Tibial nerve (tissue), 4 donors: ENCODE results near the gene CILP2. TPM values are rescaled to one million over a fixed set of nuclear protein-coding genes. Genes with fewer than 3 reads are reported as not detected.

Experiments
- DNase-seq, 2 donors: peaks; one replicate each; pipeline ENCODE4 v3.0.0-alpha.2; 2019; ENCODE audit warnings: low spot score in 2 of 2
- H3K27ac ChIP-seq, 4 donors: fragments of 200-600 bp; sonication (generic) in 3 of 4; one replicate each; pipeline ENCODE4 v1.5.1; 2017 to 2019; ENCODE audit warnings: mild to moderate bottlenecking in 1 of 4
- H3K27me3 ChIP-seq, 2 donors: fragments of 200-600 bp; sonication (generic) in 1 of 2; one replicate each; pipeline versions ENCODE4 v1.5.1 to v1.6.0; 2017 to 2019
- H3K36me3 ChIP-seq, 3 donors: fragments of 200-600 bp; sonication (generic); one replicate each; pipeline ENCODE4 v1.5.1; 2018 to 2019
- H3K4me1 ChIP-seq, 4 donors: fragments of 200-600 bp; sonication (generic) in 3 of 4; one replicate each; pipeline ENCODE4 v1.5.1; 2017 to 2019
- H3K4me3 ChIP-seq, 4 donors: fragments of 200-600 bp; sonication (generic) in 3 of 4; one replicate each; pipeline ENCODE4 v1.5.1; 2017 to 2019; ENCODE audit warnings: mild to moderate bottlenecking in 1 of 4, moderate library complexity in 1 of 4
- H3K9me3 ChIP-seq, 4 donors: fragments of 200-600 bp; sonication (generic) in 3 of 4; one replicate each; pipeline ENCODE4 v1.5.1; 2017 to 2019
- EP300 ChIP-seq, 2 donors: sonication (generic); formaldehyde crosslinking; IDR thresholded peaks; one replicate each; pipeline ENCODE4 v1.6.1; 2017; ENCODE audit warnings: antibody characterized with exemption in 2 of 2, mild to moderate bottlenecking in 1 of 2
- POLR2A ChIP-seq, 2 donors: fragments of 450-650 bp; IDR thresholded peaks; one replicate each; pipeline ENCODE4 v1.6.1; 2017; ENCODE audit warnings: antibody characterized with exemption in 2 of 2, mild to moderate bottlenecking in 2 of 2, moderate library complexity in 2 of 2
- WGBS, 2 donors: methylation state at CpG; one replicate each; pipeline ENCODE4 v1.1.5; 2018; 5-methylcytosine and 5-hydroxymethylcytosine counted together
- total RNA-seq, 4 donors: library from RNA; depleted of rRNA; stranded (reverse); fragments of >200 nt; gene quantifications; one replicate each; pipeline ENCODE4 v1.1.0, GENCODE V29; 2016
- TF ChIP-seq, protein P1 (sequence below), 5 experiments: fragments of 200-600 bp in 3 of 5; fragments of 450-650 bp in 2 of 5; sonication (generic) in 3 of 5; IDR thresholded peaks; one replicate each; pipeline ENCODE4 v1.5.1; 2016 to 2019; ENCODE audit warnings: antibody characterized with exemption in 5 of 5, mild to moderate bottlenecking in 3 of 5, moderate library complexity in 2 of 5

CILP2 gene
- total RNA-seq, 4 donors from 2014 or later, result 0.20 to 0.66 TPM; not detected in 2

DNA sequence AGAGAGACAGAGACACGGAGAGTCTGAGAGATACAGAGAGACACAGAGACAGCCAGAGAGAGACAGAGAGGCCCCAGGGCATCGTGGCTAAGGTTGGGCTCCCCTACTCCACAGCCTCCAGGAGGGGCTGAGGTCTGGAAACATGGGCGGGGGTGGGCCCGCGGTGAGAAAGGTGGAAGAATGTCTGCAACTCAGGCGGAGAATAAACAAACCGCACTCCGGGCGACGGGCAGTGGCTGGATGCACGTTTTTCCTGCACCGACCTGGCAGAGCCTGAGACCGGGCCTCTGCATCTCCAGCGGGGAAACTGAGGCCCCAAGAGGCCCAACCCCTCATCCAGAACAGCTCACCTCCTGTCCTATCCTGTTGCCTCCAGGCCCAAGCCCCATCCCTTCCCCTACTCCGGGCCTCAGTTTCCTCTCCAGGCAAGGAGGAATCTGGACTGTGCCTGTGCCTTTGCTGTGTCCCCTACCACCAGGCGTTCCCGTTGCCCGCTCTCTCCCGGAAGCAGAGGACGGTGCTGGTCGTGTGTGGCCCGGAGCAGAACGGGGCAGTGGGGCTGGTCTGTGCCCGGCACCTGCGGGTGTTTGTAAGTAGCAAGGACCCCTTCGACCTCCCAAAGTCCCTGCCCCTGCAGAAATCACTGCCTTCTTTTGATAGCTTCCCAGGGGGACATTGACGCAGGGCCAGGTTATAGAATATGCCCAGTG is 3.4 kb upstream of the CILP2 start:
- Histone ChIP-seq H3K9me3 (no peaks in the 10 kb centered on the region), H3K4me1 (peaks cover 0 to 39% (median 17%) of the 10 kb centered on the region in 4 donors), H3K27me3 (peaks cover 0 to 27% of the 10 kb centered on the region in 2 donors), H3K4me3 (no peak overlapping the region), H3K36me3 (peaks cover 0 to 9% (median 0%) of the 10 kb centered on the region in 3 donors), H3K27ac (no peak overlapping the region)
- no peak for DNase-seq
- TF ChIP-seq EP300 (IDR thresholded peaks at IDR 0.05) (no peak), POLR2A (IDR thresholded peaks at IDR 0.05) (no peak)
- TF ChIP-seq, protein P1, sequence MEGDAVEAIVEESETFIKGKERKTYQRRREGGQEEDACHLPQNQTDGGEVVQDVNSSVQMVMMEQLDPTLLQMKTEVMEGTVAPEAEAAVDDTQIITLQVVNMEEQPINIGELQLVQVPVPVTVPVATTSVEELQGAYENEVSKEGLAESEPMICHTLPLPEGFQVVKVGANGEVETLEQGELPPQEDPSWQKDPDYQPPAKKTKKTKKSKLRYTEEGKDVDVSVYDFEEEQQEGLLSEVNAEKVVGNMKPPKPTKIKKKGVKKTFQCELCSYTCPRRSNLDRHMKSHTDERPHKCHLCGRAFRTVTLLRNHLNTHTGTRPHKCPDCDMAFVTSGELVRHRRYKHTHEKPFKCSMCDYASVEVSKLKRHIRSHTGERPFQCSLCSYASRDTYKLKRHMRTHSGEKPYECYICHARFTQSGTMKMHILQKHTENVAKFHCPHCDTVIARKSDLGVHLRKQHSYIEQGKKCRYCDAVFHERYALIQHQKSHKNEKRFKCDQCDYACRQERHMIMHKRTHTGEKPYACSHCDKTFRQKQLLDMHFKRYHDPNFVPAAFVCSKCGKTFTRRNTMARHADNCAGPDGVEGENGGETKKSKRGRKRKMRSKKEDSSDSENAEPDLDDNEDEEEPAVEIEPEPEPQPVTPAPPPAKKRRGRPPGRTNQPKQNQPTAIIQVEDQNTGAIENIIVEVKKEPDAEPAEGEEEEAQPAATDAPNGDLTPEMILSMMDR (IDR thresholded peaks at IDR 0.05), result no peak
- 76 to 79% methylated on average over 27 of the region's 27 CpGs for WGBS, 2 donors

DNA sequence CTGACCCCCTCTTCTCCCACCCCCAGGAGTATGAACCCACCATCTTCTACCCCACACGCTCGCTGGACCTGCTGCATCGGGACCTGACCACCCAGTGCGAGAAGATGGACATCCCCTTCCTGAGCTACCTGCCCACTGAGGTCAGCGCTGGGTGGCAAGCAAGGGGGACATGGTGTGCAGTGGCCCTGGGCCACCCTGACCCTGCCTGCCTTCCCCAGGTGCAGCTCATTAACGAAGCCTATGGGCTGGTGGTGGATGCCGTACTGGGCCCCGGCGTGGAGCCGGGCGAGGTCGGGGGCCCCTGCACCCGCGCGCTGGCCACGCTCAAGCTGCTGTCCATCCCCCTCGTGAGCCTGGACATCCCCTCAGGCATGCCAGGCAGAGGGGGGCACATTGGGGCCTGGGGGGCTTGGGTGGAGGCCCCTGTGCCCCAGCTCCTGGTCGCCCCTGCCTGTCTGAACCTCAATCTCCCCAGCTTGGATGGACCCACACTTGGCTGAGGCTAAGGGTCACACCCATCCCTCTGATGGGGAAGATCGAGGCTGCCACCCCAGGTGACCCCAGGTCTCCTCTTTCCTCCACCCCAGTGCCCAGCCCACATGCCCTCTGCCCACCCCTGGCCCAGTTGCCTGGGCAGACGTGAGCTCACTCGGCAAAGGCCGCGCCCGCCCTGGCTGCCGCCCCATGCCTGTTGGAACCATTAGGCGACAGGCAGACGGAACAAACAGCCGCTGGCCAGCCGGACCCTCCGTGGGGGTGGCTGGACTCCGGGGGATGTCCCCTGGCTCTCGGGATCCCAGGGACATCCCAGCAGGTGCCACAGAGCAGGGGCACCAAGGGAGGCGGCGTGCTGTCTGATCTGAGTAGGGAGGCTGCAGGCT is 2.5 kb upstream of the CILP2 start:
- Histone ChIP-seq H3K4me3 (no peak overlapping the region), H3K27ac (no peak overlapping the region), H3K9me3 (peaks cover 0 to 5% (median 0%) of the 10 kb centered on the region in 4 donors), H3K4me1 (peaks cover 0 to 41% (median 20%) of the 10 kb centered on the region in 4 donors), H3K36me3 (peaks cover 0 to 9% (median 0%) of the 10 kb centered on the region in 3 donors), H3K27me3 (peaks cover 2 to 35% of the 10 kb centered on the region in 2 donors)
- WGBS, 2 donors, result 83 to 84% methylated on average over 20 to 25 of the region's 34 CpGs
- no peak for TF ChIP-seq EP300 (IDR thresholded peaks at IDR 0.05)
- TF ChIP-seq POLR2A (IDR thresholded peaks at IDR 0.05), result no peak
- TF ChIP-seq, protein P1 (IDR thresholded peaks at IDR 0.05), result no peak
- no peak for DNase-seq

DNA sequence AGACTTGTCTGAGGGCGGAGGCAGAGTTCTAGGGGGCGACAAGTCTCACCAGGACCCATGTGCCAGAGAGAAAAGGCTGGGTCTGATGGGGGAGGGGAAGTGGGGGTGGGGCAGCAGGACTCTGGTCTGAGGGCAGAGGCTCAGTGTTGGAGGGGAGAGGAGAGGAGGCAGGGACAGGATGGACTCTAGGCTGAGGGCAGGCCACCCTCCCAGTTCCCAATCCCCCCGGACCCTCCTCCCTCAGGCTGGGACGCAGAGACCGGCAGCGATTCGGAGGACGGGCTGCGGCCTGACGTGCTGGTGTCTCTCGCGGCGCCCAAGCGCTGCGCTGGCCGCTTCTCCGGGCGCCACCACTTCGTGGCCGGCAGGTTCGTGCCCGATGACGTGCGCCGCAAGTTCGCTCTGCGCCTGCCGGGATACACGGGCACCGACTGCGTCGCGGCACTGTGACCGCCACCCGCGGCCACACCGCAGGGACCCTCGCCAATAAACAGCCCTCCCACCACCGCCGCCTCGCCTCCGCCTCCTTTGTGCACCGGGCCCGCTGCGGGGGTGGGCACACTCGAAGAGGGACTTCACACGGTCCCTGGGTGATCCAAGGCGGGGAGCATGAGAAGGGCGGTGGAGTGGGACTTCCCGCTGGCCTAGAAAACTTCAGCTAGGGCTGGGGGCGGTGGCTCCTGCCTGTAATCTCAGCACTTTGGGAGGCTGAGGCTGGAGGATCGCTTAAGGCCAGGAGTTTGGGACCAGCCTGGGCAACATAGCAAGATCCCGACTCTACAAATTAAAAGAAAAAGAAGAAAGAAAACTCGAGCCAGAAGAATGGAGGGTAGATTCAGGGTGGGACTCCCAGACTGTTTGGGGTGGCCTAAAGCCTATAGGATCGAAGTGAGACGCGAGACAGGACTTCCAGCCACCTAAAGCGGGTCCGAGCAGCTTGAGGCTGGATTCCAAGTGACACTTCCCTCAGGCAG is 703 bp upstream of the CILP2 start:
- DNase-seq, result no peak
- Histone ChIP-seq H3K4me3 (peak overlapping the region in 1 of 4 donors; percentile 23), H3K36me3 (peaks cover 0 to 9% (median 0%) of the 10 kb centered on the region in 3 donors), H3K27ac (no peak overlapping the region), H3K4me1 (peaks cover 0 to 43% (median 25%) of the 10 kb centered on the region in 4 donors), H3K27me3 (peaks cover 2 to 53% of the 10 kb centered on the region in 2 donors), H3K9me3 (peaks cover 0 to 5% (median 0%) of the 10 kb centered on the region in 4 donors)
- 42 to 59% methylated on average over 15 to 51 of the region's 59 CpGs for WGBS, 2 donors
- TF ChIP-seq, protein P1 (IDR thresholded peaks at IDR 0.05), result no peak
- TF ChIP-seq POLR2A (IDR thresholded peaks at IDR 0.05), result no peak
- TF ChIP-seq EP300 (IDR thresholded peaks at IDR 0.05), result no peak

DNA sequence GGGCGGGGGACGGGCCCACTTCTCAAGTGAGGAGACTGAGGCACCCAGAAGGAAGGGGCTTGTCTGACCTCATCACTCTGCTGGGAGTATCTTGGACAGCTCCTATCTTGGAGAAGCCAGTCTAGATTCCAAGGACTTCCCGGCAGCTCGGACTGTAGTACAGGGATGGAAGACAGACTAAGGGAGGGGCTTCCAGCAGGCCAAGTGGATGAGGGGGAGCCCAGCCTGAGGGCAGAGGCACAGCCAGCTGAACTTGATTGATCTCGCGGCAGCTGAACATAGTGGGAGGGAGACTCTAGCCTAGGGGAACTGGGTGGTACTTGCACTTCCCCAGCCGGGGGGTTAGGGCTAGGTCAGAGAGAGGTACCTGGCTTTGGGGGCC is 711 bp downstream of the CILP2 start:
- no peak overlapping the region for H3K27ac ChIP-seq
- peaks cover 0 to 9% (median 0%) of the 10 kb centered on the region in 3 donors for H3K36me3 ChIP-seq
- WGBS, 2 donors, result 15 to 26% methylated on average over 6 to 7 of the region's 7 CpGs
- DNase-seq, result no peak
- peaks cover 2 to 67% of the 10 kb centered on the region in 2 donors for H3K27me3 ChIP-seq
- H3K4me3 ChIP-seq, result no peak overlapping the region
- H3K4me1 ChIP-seq, result peaks cover 0 to 39% (median 22%) of the 10 kb centered on the region in 4 donors
- peaks cover 0 to 5% (median 0%) of the 10 kb centered on the region in 4 donors for H3K9me3 ChIP-seq
- no peak for TF ChIP-seq POLR2A (IDR thresholded peaks at IDR 0.05)
- TF ChIP-seq, protein P1 (IDR thresholded peaks at IDR 0.05), result no peak
- TF ChIP-seq EP300 (IDR thresholded peaks at IDR 0.05), result no peak
